Left cardiac atrium (tissue), 4 donors: ENCODE results near the gene PCDHGC5. TPM values are rescaled to one million over a fixed set of nuclear protein-coding genes. Genes with fewer than 3 reads are reported as not detected.

Experiments
- ATAC-seq, 2 donors: fragments of 200-7000 bp; cut with Tn5 transposase; one replicate each; pipeline ENCODE4 v1.9.1; 2020; ENCODE audit warnings: mild to moderate bottlenecking in 2 of 2, moderate library complexity in 2 of 2
- DNase-seq: peaks from one replicate; pipeline ENCODE4 v3.0.0-alpha.2; 2020
- intact Hi-C, 2 donors: fragments of 100-400 bp; cut with DNase I; formaldehyde crosslinking; loops; one replicate each; pipeline versions ENCODE4 v1.14.1 to v1.15.1; 2022 to 2023
- total RNA-seq, 2 donors: library from RNA; stranded (reverse); fragmentation: NEBNext Ultra II Directional; extraction: Animal tissue kit (Norgen Biotek cat#: 25700); gene quantifications; one replicate each; pipeline ENCODE4 v1.2.1, GENCODE V29; 2021
- donor health status: DM: no; HTN: yes; CAD: no.
- donor health status: DM: no; HTN: yes; CAD: no; lungs with severe emphysema.
- donor health status: DM: yes; HTN: yes; CAD: no.
- donor health status: Dilated cardiomyopathy.

PCDHGC5 gene
- total RNA-seq, 2 donors from 2014 or later = 0.97 to 1.7 TPM

DNA sequence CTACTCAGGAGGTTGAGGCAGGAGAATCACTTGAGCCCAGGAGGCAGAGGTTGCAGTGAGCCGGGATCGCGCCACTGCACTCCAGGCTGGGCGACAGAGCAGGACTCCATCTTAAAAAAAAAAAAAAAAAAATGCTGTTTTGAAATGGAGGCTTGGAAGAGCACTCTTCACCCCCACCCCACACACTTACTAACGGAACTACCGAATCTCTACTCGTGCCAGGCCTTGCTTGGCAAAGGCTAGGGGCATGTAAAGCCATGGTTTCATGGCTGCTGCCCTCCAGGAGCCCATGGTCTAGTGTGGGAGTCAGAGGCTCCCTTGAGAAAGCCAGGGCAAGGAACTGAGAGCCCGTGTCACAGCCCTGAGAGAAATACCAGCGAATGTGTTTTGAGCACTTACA lies 21.3 kb downstream of the PCDHGC5 start:
- intact Hi-C loops = no loop called here
- DNase-seq = no peak
- ATAC-seq = no peak

GRCh38 chr5:141510850-141511601 lies 22.1 kb downstream of the PCDHGC5 start:
- no peak for ATAC-seq
- intact Hi-C loops = no loop called here
- no peak for DNase-seq

DNA sequence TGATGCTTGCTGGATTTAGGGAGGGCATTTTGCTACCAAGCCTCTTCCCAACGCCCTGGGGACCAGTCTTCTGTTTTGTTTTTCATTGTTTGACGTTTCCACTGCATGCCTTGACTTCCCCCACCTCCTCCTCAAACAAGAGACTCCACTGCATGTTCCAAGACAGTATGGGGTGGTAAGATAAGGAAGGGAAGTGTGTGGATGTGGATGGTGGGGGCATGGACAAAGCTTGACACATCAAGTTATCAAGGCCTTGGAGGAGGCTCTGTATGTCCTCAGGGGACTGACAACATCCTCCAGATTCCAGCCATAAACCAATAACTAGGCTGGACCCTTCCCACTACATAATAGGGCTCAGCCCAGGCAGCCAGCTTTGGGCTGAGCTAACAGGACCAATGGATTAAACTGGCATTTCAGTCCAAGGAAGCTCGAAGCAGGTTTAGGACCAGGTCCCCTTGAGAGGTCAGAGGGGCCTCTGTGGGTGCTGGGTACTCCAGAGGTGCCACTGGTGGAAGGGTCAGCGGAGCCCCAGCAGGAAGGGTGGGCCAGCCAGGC lies 23.0 kb downstream of the PCDHGC5 start:
- ATAC-seq = no peak
- intact Hi-C loops = loop anchor here in 1 of 2 donors (2.0 kb wide), 1 partner anchor 81 kb away; the partner anchor contains the start of gene PCDHGA12
- DNase-seq = no peak

GRCh38 chr5:141512390-141512910 lies 23.6 kb downstream of the PCDHGC5 start:
- intact Hi-C loops = loop anchor here in 1 of 2 donors (2.0 kb wide), 1 partner anchor 82 kb away; the partner anchor contains the start of gene PCDHGA12
- DNase-seq (peak; percentile 85), ATAC-seq (peak; percentile 12 to 16)

DNA sequence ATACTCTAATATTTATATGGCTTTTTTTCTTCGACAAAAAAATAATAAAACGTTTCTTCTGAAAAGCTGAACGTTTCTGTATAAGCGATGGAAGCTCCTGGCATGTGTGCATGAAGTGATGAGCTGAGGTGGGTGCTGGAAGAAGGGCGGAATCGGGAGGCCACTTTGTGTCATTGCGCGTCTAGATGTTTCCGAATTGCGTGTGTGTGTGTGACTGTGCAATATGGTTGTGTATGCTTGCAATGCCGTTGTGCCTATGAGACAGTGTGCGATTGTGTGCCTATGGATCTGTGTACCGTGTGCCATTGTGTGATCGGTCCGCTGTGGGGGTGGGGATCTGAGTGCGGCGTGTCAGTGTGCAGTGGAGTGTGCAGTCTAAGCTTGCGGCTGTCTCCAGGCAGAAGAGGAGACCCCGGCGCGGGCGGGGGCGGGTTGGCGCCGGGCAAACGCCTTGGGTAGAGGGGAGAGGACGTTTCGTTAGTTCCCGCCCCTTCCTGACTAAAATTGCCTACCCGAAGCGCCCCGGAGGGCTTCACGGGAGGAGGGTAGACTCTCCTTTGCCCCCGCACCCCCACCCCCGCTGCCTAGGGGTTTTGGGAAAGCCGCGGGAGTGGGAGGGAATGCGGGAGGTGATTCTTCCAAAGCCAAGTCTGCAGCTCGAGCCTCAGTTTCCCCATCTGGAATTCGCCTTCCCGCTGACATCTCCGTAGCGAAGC lies 24.2 kb downstream of the PCDHGC5 start:
- DNase-seq (peak; percentile 50), ATAC-seq (peak; percentile 19 to 20)
- intact Hi-C loops = loop anchor here in 1 of 2 donors (2.0 kb wide), 1 partner anchor 82 kb away; the partner anchor contains the start of gene PCDHGA12

DNA sequence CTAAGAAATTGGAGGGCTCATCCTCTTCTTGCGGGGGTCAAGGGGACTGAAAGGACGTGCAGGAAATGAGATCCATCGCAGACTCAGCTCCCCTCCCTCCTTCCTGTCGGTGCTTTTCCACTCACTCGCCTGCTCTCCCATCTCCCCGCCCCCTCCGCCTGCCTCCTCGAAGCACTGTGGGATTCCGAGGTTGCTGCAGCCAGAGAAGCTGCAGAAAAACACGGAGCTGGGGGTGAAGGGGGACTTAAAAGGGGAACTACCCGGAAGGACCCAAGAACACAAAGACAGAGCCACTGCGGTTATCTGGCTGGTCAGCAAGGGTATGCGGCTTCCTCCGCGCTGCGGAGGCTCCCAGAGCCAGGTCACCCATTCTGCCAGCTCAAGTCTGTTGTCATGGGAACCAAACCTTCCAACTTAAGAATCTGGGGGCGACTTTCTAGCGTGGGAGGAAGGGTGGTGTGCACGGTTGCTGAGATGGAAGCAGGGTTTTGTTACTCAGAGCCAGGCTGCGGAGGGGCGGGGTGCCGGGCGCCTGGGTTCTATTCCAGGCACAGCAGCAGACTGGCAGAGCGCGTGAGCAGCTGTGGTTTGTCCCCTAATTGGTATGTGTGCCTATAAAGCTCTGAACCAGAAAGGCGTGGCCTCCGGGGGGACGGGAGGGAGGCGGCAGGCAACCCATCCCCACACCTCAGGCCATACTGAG lies 24.9 kb downstream of the PCDHGC5 start:
- peak; percentile 82 for DNase-seq
- intact Hi-C loops = loop anchor here in 1 of 2 donors (2.0 kb wide), 1 partner anchor 83 kb away; the partner anchor contains the start of gene PCDHGA12
- peak; percentile 69 to 71 for ATAC-seq

GRCh38 chr5:141514330-141515133 lies 25.7 kb downstream of the PCDHGC5 start:
- DNase-seq = no peak
- intact Hi-C loops = no loop called here
- peak in 1 of 2 donors; percentile 6 for ATAC-seq

DNA sequence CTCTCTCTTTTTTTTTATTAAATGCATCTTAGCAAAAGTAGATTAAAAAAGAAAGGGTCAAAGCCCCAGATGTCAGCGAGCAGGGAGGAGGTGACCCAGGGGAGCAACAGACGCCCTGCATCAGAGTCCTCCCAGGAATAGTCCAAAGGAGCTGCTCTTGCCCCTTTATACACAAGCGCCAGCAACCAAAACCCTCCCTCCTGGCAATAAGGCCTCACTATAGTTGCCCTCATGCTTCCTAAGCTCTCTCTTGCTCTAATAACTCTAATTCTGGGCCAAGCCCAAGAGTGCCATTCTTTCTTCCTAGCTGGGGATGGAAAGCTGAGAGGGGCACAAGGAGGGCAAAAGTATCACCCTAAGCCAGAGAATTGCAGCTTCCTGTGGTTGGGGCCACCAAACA lies 26.3 kb downstream of the PCDHGC5 start:
- ATAC-seq (no peak), DNase-seq (no peak)
- intact Hi-C loops = no loop called here

DNA sequence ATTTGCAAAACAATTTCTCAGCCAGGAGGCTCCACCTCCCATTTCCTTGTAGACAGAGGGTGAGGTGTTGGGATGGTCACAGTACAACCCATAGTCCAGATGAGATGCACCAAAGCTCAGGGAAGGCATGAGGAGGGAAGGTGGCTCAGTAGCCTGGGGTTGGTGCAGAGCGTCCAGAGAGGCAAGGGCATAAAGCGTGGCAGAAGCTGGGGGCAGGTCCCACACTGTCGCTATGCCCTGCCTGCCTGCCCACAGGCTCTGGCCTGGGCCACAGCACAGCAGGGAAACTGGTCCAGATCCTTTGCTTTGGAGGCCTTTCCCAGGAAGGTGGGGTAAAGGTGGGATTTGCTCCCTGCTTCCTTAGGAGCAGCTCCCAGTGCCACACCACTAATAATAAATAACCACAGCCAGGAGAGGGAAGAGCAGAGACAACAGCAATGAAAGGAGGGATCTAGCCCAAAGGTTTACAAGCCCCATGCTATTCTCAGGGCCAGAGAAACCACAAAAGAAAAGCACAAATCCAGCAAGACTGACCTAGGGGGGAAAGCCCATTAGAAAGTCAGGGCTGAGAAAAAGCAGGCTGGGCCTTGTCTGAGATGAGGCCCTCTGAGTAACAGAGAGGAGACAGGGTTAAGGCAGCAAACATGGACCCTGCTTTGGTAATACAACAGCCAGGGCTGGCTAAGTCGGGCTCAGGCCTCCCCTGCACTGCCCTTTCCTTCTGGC lies 27.2 kb downstream of the PCDHGC5 start:
- intact Hi-C loops = no loop called here
- ATAC-seq = no peak
- no peak for DNase-seq

GRCh38 chr5:141516672-141517025 lies 27.8 kb downstream of the PCDHGC5 start:
- intact Hi-C loops = no loop called here
- ATAC-seq = peak in 1 of 2 donors; percentile 6
- DNase-seq = peak; percentile 52

GRCh38 chr5:141517312-141517711 lies 28.4 kb downstream of the PCDHGC5 start:
- ATAC-seq (no peak), DNase-seq (no peak)
- intact Hi-C loops = no loop called here

- intact Hi-C loops = no loop called here
- no peak for ATAC-seq
- DNase-seq = no peak
Measured at GRCh38 chr5:141517880-141518617, 29.2 kb downstream of the PCDHGC5 start.

DNA sequence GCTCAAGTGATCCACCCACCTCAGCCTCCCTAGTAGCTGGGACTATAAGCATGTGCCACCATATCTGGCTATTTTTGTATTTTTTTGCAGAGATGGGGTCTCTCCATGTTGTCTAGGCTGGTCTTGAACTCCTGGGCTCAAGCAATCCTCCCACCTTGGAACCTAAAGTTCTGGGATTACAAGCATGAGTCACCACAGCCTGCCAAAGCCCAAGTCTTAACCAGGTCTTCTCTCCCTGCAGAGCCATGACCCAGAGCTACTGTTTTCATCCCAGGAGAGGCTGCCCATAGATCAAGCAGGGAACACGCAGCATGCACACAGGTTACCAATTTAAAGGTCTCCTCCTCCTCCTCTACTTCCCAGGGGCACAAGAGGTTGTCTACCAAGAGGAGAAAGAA lies 29.7 kb downstream of the PCDHGC5 start:
- no peak for DNase-seq
- intact Hi-C loops = no loop called here
- no peak for ATAC-seq

GRCh38 chr5:141519605-141520565 lies 31.0 kb downstream of the PCDHGC5 start:
- no peak for ATAC-seq
- intact Hi-C loops = loop anchor here (5.0 to 10.0 kb wide), 3 partner anchors 42 to 95 kb away; partner anchors contain the start of genes PCDHGA11 (in 1 of the 2) and PCDHGC3 (in 1 of the 2)

DNA sequence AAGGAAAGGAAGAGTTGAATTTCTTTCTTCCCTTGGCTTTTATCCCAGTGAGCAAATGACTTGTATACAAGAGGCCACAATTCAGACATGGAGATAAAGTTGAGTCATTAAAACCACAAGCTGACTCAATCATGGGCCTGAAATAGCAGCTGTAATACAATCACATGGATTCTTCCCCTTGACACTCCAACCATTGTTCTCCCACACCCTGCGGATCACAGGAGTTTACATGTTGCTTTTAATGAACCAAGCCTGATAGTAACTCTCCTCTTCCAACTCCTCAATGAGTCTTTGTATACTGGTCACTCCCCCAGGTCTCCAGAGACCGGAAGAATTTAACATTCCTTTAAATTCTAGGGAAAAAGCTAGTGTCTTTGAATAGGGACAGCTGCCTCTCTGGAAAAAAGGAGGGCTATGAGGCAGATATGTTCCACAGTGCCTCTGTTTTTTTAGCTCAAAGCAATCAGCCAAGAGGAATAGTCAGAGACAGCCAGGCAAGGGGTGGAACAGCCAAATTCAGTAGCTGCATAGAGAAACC lies 32.4 kb downstream of the PCDHGC5 start:
- intact Hi-C loops = loop anchor here (5.0 to 10.0 kb wide), 3 partner anchors 41 to 97 kb away; partner anchors contain the start of genes PCDHGA11 (in 1 of the 2) and PCDHGC3 (in 1 of the 2)
- peak; percentile 58 for DNase-seq
- ATAC-seq = peak; percentile 56 to 84

More at GRCh38 chr5:141519605-141520565, 31.0 kb downstream of the PCDHGC5 start:
- DNase-seq = no peak
